GM18502 (cell line): ENCODE results near the gene WWOX.
"Not testable (repeated sequence)": the region's sequence is repeated elsewhere in the genome, so short reads cannot be mapped to it uniquely, and the experiment has no call there.

Experiments used
- ATAC-seq: cut with Tn5 transposase; IDR thresholded peaks from one replicate; pipeline ENCODE4 v1.9.1; 2021; ENCODE audit warnings: mild to moderate bottlenecking; ENCODE audit not compliant: unreplicated experiment, poor library complexity

Gene WWOX

GRCh38 chr16:78505544-78506366, 406.3 kb downstream of the WWOX start:
- no peak for ATAC-seq

- ATAC-seq = no peak
These were observed 407.1 kb downstream of the WWOX start for GRCh38 chr16:78506367-78507193.

GRCh38 chr16:78507576-78507975, 408.1 kb downstream of the WWOX start:
- ATAC-seq = no peak

GRCh38 chr16:78509965-78510364, 410.5 kb downstream of the WWOX start:
- no peak for ATAC-seq

GRCh38 chr16:78510496-78510895, 411.0 kb downstream of the WWOX start:
- no peak for ATAC-seq

GRCh38 chr16:78513838-78514237, 414.4 kb downstream of the WWOX start:
- no peak for ATAC-seq

- not testable (repeated sequence) for ATAC-seq
These were observed 415.4 kb downstream of the WWOX start for GRCh38 chr16:78514888-78515287.

- ATAC-seq = no peak
These were observed 416.0 kb downstream of the WWOX start for GRCh38 chr16:78515421-78515820.

GRCh38 chr16:78516006-78516736, 416.7 kb downstream of the WWOX start:
- no peak for ATAC-seq

- ATAC-seq = no peak
These were observed 420.4 kb downstream of the WWOX start for GRCh38 chr16:78519896-78520295.

- no peak for ATAC-seq
These were observed 421.0 kb downstream of the WWOX start for GRCh38 chr16:78520470-78520869.

GRCh38 chr16:78522327-78522726, 422.9 kb downstream of the WWOX start:
- ATAC-seq = no peak

- ATAC-seq = no peak
These were observed 423.9 kb downstream of the WWOX start for GRCh38 chr16:78523212-78523985.

- no peak for ATAC-seq
These were observed 424.7 kb downstream of the WWOX start for GRCh38 chr16:78524066-78524595.

- ATAC-seq = no peak
These were observed 428.8 kb downstream of the WWOX start for GRCh38 chr16:78528265-78528664.

- no peak for ATAC-seq
These were observed 430.4 kb downstream of the WWOX start for GRCh38 chr16:78529881-78530280.

- ATAC-seq = no peak
These were observed 430.8 kb downstream of the WWOX start for GRCh38 chr16:78530283-78530682.

GRCh38 chr16:78535098-78535497, 435.6 kb downstream of the WWOX start:
- ATAC-seq = no peak

- no peak for ATAC-seq
These were observed 438.1 kb downstream of the WWOX start for GRCh38 chr16:78537511-78537910.

- no peak for ATAC-seq
These were observed 438.8 kb downstream of the WWOX start for GRCh38 chr16:78538292-78538691.
